GM12892 (cell line): Measurements from ENCODE around the gene RBMS1.

ENCODE experiments used
- POLR2A ChIP-seq: IDR thresholded peaks from 2 replicates; pipeline ENCODE4 v1.6.1; 2011; ENCODE audit warnings: low read depth, low read length, control low read depth
- POLR2AphosphoS5 ChIP-seq: IDR thresholded peaks from 2 replicates; pipeline ENCODE4 v1.6.1; 2011; ENCODE audit warnings: low read depth, low read length, control low read depth
- TAF1 ChIP-seq: IDR thresholded peaks from 2 replicates; pipeline ENCODE4 v1.6.1; 2011; ENCODE audit warnings: low read depth, mild to moderate bottlenecking, control low read depth, low read length, borderline replicate concordance

DNA sequence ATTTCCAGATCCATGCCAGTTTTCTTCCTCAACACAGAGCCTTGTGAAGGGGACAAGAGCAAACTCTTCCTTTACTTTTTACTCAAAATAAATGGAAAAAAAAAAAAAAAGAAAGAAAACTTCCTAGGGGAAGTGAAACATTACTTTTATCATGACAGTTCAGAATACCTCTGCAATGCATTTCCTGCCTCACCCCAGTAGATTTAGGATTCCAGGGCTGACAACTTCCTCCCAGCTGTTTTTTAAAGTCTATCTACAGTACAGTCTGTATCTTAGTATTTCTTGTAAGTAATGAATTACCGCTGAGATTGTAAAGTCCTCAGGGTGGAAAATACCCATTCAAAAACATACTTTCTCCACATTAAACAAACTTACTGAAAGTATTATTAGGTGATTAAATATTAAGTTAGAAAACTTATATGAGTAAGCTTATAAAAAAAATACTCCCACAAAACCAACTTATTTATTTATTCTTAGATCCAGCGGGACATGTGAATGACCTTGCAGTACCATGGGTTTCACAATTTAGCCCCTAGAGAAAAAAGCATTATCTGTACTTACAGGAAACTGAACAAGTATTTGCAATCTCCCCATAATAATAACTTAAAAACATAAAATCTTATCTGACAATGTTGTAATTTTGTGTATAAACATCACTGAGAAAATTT lies 117.7 kb downstream of the RBMS1 start:
- no peak for TF ChIP-seq POLR2AphosphoS5
- TF ChIP-seq TAF1: no peak
- TF ChIP-seq POLR2A: no peak
